PC-3 (cell line): ENCODE data around the gene H2AZ2. TPM values are rescaled to one million over a fixed set of nuclear protein-coding genes. Genes with fewer than 3 reads are reported as not detected.

ENCODE experiments used
- ATAC-seq: fragments of 200-7000 bp; cut with Tn5 transposase; 2 replicates; pipeline ENCODE4 v1.9.1; 2020; ENCODE audit warnings: mild to moderate bottlenecking, moderate library complexity
- BruUV-seq: library from RNA; stranded (reverse); fragments of 400-500 nt; replicated peaks from 2 replicates; lab custom pipeline; 2021; lab: Mats Ljungman, UMichigan
- CTCF ChIA-PET: fragments of 300-600 bp; sonication (Branson Sonifier 250); formaldehyde crosslinking; loops from one replicate; lab custom pipeline; 2022; ENCODE audit warnings: antibody characterized with exemption; lab: Charles Lee
- POLR2A ChIA-PET: fragments of 300-600 bp; sonication (Branson Sonifier 250); formaldehyde crosslinking; loops from one replicate; lab custom pipeline; 2022; ENCODE audit warnings: antibody characterized with exemption; ENCODE audit not compliant: unreplicated experiment; lab: Charles Lee
- DNase-seq: peaks from one replicate; pipeline ENCODE4 v3.0.0-alpha.2; 2015
- H2AFZ ChIP-seq: fragments of 300-600 bp; sonication (generic); 2 replicates; pipeline ENCODE4 v1.6.0; 2016; ENCODE audit warnings: antibody characterized with exemption, low read length
- H3F3A ChIP-seq: fragments of 300-600 bp; sonication (generic); one replicate; pipeline ENCODE4 v1.6.0; 2017; ENCODE audit warnings: antibody characterized with exemption, low read length, control low read depth, mild to moderate bottlenecking; ENCODE audit not compliant: unreplicated experiment
- H3K27ac ChIP-seq: fragments of 300-600 bp; sonication (generic); 2 replicates; pipeline ENCODE4 v1.5.1; 2016; ENCODE audit warnings: mild to moderate bottlenecking, low read length
- H3K27me3 ChIP-seq: fragments of 300-600 bp; sonication (generic); 2 replicates; pipeline ENCODE4 v1.6.1; 2016; ENCODE audit warnings: low read length, mixed read lengths
- H3K36me3 ChIP-seq: fragments of 300-600 bp; sonication (generic); 2 replicates; pipeline ENCODE4 v1.6.1; 2016; ENCODE audit warnings: low read depth, mixed run types, low read length, mixed read lengths
- H3K4me1 ChIP-seq: fragments of 300-600 bp; sonication (generic); 2 replicates; pipeline ENCODE4 v1.5.1; 2016; ENCODE audit warnings: low read length; ENCODE audit not compliant: insufficient read depth
- H3K4me2 ChIP-seq: fragments of 300-600 bp; sonication (generic); 2 replicates; pipeline ENCODE4 v1.6.0; 2016; ENCODE audit warnings: low read length
- H3K4me3 ChIP-seq: fragments of 300-600 bp; sonication (generic); 2 replicates; pipeline ENCODE4 v1.5.1; 2016; ENCODE audit warnings: mild to moderate bottlenecking, low read length, mixed read lengths
- H3K79me2 ChIP-seq: fragments of 300-600 bp; sonication (generic); 2 replicates; pipeline ENCODE4 v1.6.1; 2017; ENCODE audit warnings: low read length, mixed read lengths
- H3K9ac ChIP-seq: fragments of 300-600 bp; sonication (generic); 2 replicates; pipeline ENCODE4 v1.6.0; 2016; ENCODE audit warnings: mild to moderate bottlenecking, low read length
- H3K9me2 ChIP-seq: fragments of 300-600 bp; sonication (generic); replicated peaks from 2 replicates; pipeline ENCODE4 v1.6.1; 2016; ENCODE audit warnings: mixed run types, low read length, mixed read lengths
- H3K9me3 ChIP-seq: fragments of 300-600 bp; sonication (generic); 2 replicates; pipeline ENCODE4 v1.6.1; 2016; ENCODE audit warnings: low read length, mixed read lengths
- H4K20me1 ChIP-seq: fragments of 300-600 bp; sonication (generic); 2 replicates; pipeline ENCODE4 v1.6.1; 2016; ENCODE audit warnings: low read length, mixed read lengths
- CTCF ChIP-seq: fragments of 300-600 bp; sonication (generic); conservative IDR thresholded peaks from 2 replicates; pipeline ENCODE4 v1.5.1; 2017; ENCODE audit warnings: antibody characterized with exemption, low read depth, mild to moderate bottlenecking, low read length
- EZH2 ChIP-seq: fragments of 300-600 bp; sonication (generic); IDR thresholded peaks from one replicate; pipeline ENCODE4 v1.6.1; 2017; ENCODE audit warnings: antibody characterized with exemption, mild to moderate bottlenecking, low read length; ENCODE audit not compliant: unreplicated experiment
- EZH2phosphoT487 ChIP-seq: fragments of 300-600 bp; sonication (generic); IDR thresholded peaks from 2 replicates; pipeline ENCODE4 v1.6.1; 2018; ENCODE audit warnings: mild to moderate bottlenecking, antibody characterized with exemption, low read length, borderline replicate concordance
- intact Hi-C: fragments of 100-400 bp; cut with micrococcal nuclease; formaldehyde crosslinking; loops from 2 replicates; pipeline ENCODE4 v1.9.0; 2023
- total RNA-seq: library from RNA; depleted of rRNA; stranded (reverse); fragments of >200 nt; gene quantifications from 2 replicates; pipeline ENCODE4 v1.2.3, GENCODE V29; 2014

H2AZ2 gene
- total RNA-seq, 1 experiment from 2014 or later: 376 TPM

DNA sequence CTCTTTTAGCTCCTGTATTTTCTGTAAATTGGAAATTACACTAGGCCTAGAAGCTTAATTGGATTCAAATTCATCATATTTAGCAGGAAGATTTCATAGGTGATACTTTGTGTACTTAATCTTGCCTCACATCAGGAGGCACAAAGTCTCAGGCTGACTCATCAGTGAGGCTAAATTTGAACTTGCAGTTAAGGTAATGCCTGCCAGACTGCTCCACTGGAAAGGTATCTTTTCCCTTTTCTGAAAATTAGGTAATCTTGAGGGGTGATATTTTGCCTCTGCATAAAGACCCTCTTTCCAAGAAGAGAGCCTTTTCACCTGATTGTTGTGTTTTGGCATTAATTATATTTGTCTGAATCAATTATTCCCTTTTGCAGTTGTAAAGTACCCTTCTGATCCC is 36.8 kb downstream of the H2AZ2 start:
- DNase-seq: peak; percentile 76
- Histone ChIP-seq H3K36me3 (no peaks in the 10 kb centered on the region), H3K79me2 (no peaks in the 10 kb centered on the region), H3K4me2 (0 out of 2 replicates have a peak overlapping the region, but pooled peaks have one; percentile 23), H4K20me1 (no peaks in the 10 kb centered on the region), H3K9ac (no peak overlapping the region), H3K9me2 (no peaks in the 10 kb centered on the region), H3K4me3 (no peak overlapping the region), H2AFZ (no peak overlapping the region), H3K27ac (no peak overlapping the region), H3K4me1 (peaks cover 7% of the 10 kb centered on the region; the same call in 1 of the 2 replicates), H3F3A (no peaks in the 10 kb centered on the region), H3K27me3 (no peaks in the 10 kb centered on the region), H3K9me3 (no peaks in the 10 kb centered on the region)
- CTCF ChIA-PET: no interaction called here
- ATAC-seq: peak; percentile 90
- no TSS peak for BruUV-seq
- TF ChIP-seq EZH2phosphoT487: no peak
- TF ChIP-seq EZH2: no peak
- no peak for TF ChIP-seq CTCF
- POLR2A ChIA-PET: interaction anchor here (0.7 kb wide), 1 partner anchor 251 kb away, joined by 3 read pairs; no protein-coding TSS in a partner anchor
- intact Hi-C loops: no loop called here

DNA sequence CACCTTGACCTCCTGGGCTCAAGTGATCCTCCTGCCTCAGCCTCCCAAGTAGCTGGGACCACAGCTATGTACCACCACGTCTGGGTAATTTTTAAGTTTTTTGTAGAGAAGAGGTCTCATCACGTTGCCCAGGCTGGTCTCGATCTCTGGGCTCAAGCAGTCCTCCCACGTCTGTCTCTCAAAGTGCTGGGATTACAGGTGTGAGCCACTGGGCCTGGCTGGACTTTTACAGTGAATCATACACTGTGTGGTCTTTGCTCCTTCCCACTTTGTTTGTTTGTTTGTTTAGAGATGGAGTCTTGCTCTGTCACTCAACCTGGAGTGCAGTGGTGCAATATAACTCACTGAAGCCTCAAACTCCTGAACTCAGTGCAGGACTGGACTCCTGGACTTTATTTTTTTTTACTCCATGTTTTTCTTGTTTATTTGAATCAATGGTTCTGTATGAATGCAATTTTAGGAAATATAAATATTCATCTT is 38.9 kb downstream of the H2AZ2 start:
- DNase-seq: no peak
- no peaks in the 10 kb centered on the region for H3K36me3 ChIP-seq
- POLR2A ChIA-PET: no interaction called here

More for the DNA sequence above, 38.9 kb downstream of the H2AZ2 start:
- Histone ChIP-seq H3K4me2 (no peak overlapping the region), H3K9me2 (no peaks in the 10 kb centered on the region), H3K9ac (no peak overlapping the region), H3K9me3 (no peaks in the 10 kb centered on the region), H3K27me3 (no peaks in the 10 kb centered on the region), H2AFZ (no peak overlapping the region), H3K27ac (no peak overlapping the region), H4K20me1 (no peaks in the 10 kb centered on the region), H3F3A (no peaks in the 10 kb centered on the region), H3K4me1 (peaks cover 7% of the 10 kb centered on the region; the same call in 1 of the 2 replicates), H3K4me3 (no peak overlapping the region), H3K79me2 (no peaks in the 10 kb centered on the region)
- BruUV-seq: no TSS peak
- CTCF ChIA-PET: no interaction called here
- peak; percentile 23; the same call in 1 of the 2 replicates for ATAC-seq
- intact Hi-C loops: no loop called here
- TF ChIP-seq CTCF (no peak), EZH2 (no peak), EZH2phosphoT487 (no peak)
